GM23248 (cell line): ENCODE results near the gene AGRN. TPM values are rescaled to one million over a fixed set of nuclear protein-coding genes. Genes with fewer than 3 reads are reported as not detected.

Experiments used
- DNase-seq: peaks from one replicate; pipeline ENCODE4 v3.0.0-alpha.2; 2015
- H2AFZ ChIP-seq: fragments of 200-600 bp; sonication (generic); 2 replicates; pipeline ENCODE4 v1.6.1; 2016; ENCODE audit warnings: antibody characterized with exemption
- H3F3A ChIP-seq: fragments of 200-600 bp; sonication (generic); 2 replicates; pipeline ENCODE4 v1.6.1; 2016; ENCODE audit warnings: mild to moderate bottlenecking, antibody characterized with exemption, mixed run types; ENCODE audit not compliant: insufficient read depth
- H3K27ac ChIP-seq: fragments of 200-600 bp; sonication (generic); 2 replicates; pipeline ENCODE4 v1.5.1; 2016; ENCODE audit warnings: mild to moderate bottlenecking
- H3K27me3 ChIP-seq: fragments of 200-600 bp; sonication (generic); replicated peaks from 2 replicates; pipeline ENCODE4 v1.6.1; 2016; ENCODE audit warnings: mild to moderate bottlenecking; ENCODE audit not compliant: insufficient read depth
- H3K36me3 ChIP-seq: fragments of 200-600 bp; sonication (generic); 2 replicates; pipeline ENCODE4 v1.6.1; 2016; ENCODE audit warnings: low read depth, mild to moderate bottlenecking
- H3K4me1 ChIP-seq: fragments of 200-600 bp; sonication (generic); 2 replicates; pipeline ENCODE4 v1.6.1; 2016; ENCODE audit warnings: mild to moderate bottlenecking; ENCODE audit not compliant: insufficient read depth
- H3K4me2 ChIP-seq: fragments of 200-600 bp; sonication (generic); one replicate; pipeline ENCODE4 v1.6.1; 2016; ENCODE audit warnings: mild to moderate bottlenecking; ENCODE audit not compliant: unreplicated experiment
- H3K4me3 ChIP-seq: fragments of 200-600 bp; sonication (generic); 2 replicates; pipeline ENCODE4 v1.5.1; 2016; ENCODE audit warnings: mild to moderate bottlenecking
- H3K79me2 ChIP-seq: fragments of 200-600 bp; sonication (generic); 2 replicates; pipeline ENCODE4 v1.6.1; 2016; ENCODE audit warnings: mild to moderate bottlenecking; ENCODE audit not compliant: insufficient read depth
- H3K9ac ChIP-seq: fragments of 200-600 bp; sonication (generic); 2 replicates; pipeline ENCODE4 v1.6.1; 2016; ENCODE audit warnings: mild to moderate bottlenecking
- H3K9me2 ChIP-seq: fragments of 200-600 bp; sonication (generic); 2 replicates; pipeline ENCODE4 v1.6.1; 2016; ENCODE audit warnings: mixed run types, mild to moderate bottlenecking, moderate library complexity; ENCODE audit not compliant: insufficient read depth
- H3K9me3 ChIP-seq: fragments of 200-600 bp; sonication (generic); one replicate; pipeline ENCODE4 v1.6.1; 2017; ENCODE audit warnings: low read depth
- H4K20me1 ChIP-seq: fragments of 200-600 bp; sonication (generic); 2 replicates; pipeline ENCODE4 v1.6.0; 2016; ENCODE audit not compliant: insufficient read depth
- EZH2 ChIP-seq: fragments of 200-600 bp; sonication (generic); IDR thresholded peaks from 2 replicates; pipeline ENCODE4 v1.6.1; 2018; ENCODE audit warnings: antibody characterized with exemption, mild to moderate bottlenecking; ENCODE audit not compliant: insufficient read depth, poor library complexity, severe bottlenecking
- EZH2phosphoT487 ChIP-seq: fragments of 200-600 bp; sonication (generic); IDR thresholded peaks from 2 replicates; pipeline ENCODE4 v1.6.1; 2018; ENCODE audit warnings: antibody characterized with exemption, moderate library complexity, mild to moderate bottlenecking, low read depth; ENCODE audit not compliant: insufficient read depth
- WGBS, 2 experiments: methylation state at CpG; one replicate each; pipeline ENCODE4 v1.1.6; 2015 to 2017; ENCODE audit warnings: low lambda C conversion rate in 2 of 2, low coverage in 1 of 2; ENCODE audit errors: missing lambda C conversion rate in 2 of 2; 5-methylcytosine and 5-hydroxymethylcytosine counted together
- in situ Hi-C: fragments of 300-500 bp; cut with MboI; formaldehyde crosslinking; loops from 2 replicates; pipeline ENCODE4 v1.15.0; 2020
- polyA plus RNA-seq: library from polyadenylated mRNA; unstranded; fragments of >200 nt; fragmentation: Nextera tagmentation; extraction: Ambion mirVana; gene quantifications from 2 replicates; pipeline ENCODE4 v1.2.1, GENCODE V29; 2016
- total RNA-seq: library from RNA; depleted of rRNA; stranded (reverse); fragments of >200 nt; shearing (Covaris generic); gene quantifications from 2 replicates; pipeline ENCODE4 v1.2.3, GENCODE V29; 2014; rRNA removed

The AGRN gene
- total RNA-seq = 43.2 and 55.1 TPM in 2 replicates
- polyA plus RNA-seq = 1.4 and 1.8 TPM in 2 replicates

DNA sequence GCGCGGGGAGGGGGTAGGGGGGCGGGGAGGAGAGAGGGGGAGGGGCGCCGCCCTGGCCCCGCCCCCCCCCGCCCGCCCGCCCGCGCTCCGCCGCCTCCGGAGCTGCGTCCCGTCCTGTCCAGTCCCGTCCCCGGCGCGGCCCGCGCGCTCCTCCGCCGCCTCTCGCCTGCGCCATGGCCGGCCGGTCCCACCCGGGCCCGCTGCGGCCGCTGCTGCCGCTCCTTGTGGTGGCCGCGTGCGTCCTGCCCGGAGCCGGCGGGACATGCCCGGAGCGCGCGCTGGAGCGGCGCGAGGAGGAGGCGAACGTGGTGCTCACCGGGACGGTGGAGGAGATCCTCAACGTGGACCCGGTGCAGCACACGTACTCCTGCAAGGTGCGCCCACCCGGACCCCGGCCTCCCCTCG, at the start of gene AGRN:
AGRN (plus strand) TSS at position 121 of the 405 bp plus-strand sequence; CDS start at position 174, 53 bp downstream.
- Histone ChIP-seq H3K27ac (no peak within 1 kb of the TSS), H3K4me1 (0 out of 2 replicates have a peak, but pooled peaks cover 6% of the 10 kb centered on the region), H3F3A (no peaks in the 10 kb centered on the region), H3K27me3 (no peaks in the 10 kb centered on the region), H3K9ac (peak within 1 kb of the TSS; percentile 60), H3K9me2 (no peaks in the 10 kb centered on the region), H3K9me3 (no peaks in the 10 kb centered on the region), H4K20me1 (no peaks in the 10 kb centered on the region), H3K4me2 (peak within 1 kb of the TSS; percentile 46), H3K36me3 (no peaks in the 10 kb centered on the region), H2AFZ (peak within 1 kb of the TSS; percentile 35; the same call in 1 of the 2 replicates), H3K4me3 (peak within 1 kb of the TSS; percentile 70), H3K79me2 (no peaks in the 10 kb centered on the region)
- peak; percentile 60 for DNase-seq
- TF ChIP-seq EZH2 (no peak), EZH2phosphoT487 (no peak)
- in situ Hi-C loops = no loop called here
- WGBS, 2 experiments = 1 to 5% methylated on average over 15 to 25 of the region's 58 CpGs

DNA sequence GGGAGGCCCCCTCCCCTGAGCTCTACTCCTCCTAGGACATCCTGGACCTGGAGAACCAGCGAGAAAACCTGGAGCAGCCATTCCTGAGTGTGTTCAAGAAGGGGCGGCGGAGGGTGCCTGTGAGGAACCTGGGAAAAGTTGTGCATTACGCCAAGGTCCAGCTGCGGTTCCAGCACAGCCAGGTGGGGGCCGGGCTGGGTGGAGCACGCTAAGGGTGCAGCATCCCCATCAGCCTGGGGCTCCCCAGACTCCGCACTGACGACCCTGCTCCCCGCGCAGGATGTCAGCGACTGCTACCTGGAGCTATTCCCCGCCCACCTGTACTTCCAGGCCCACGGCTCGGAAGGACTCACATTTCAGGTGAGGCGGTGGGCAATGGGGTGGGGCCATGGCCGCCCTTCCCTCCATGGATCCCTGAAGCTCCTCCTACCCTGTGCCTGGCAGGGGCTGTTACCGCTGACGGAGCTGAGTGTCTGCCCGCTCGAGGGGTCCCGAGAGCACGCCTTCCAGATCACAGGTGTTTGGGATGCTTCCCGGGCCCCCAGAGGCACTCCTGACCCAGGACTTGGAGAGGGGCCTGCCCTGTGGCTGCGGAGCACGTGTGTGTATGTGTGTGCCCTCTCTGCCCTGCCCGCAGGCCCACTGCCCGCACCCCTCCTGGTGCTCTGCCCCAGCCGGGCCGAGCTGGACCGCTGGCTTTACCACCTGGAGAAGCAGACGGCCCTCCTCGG, 49.5 kb upstream of the AGRN start:
- DNase-seq = no peak

GRCh38 chr1:970973-971730, 48.8 kb upstream of the AGRN start:
- H3K27me3 ChIP-seq = no peaks in the 10 kb centered on the region
- no peaks in the 10 kb centered on the region for H3F3A ChIP-seq
- H3K9me2 ChIP-seq = no peaks in the 10 kb centered on the region
- H2AFZ ChIP-seq = no peak overlapping the region
- no peaks in the 10 kb centered on the region for H4K20me1 ChIP-seq
- H3K4me3 ChIP-seq = no peak overlapping the region
- TF ChIP-seq EZH2 (no peak), EZH2phosphoT487 (no peak)
- DNase-seq = no peak
- in situ Hi-C loops = no loop called here
- WGBS, 2 experiments = 58 to 67% methylated on average over 19 to 39 of the region's 42 CpGs
- H3K27ac ChIP-seq = no peak overlapping the region
- no peak overlapping the region for H3K9ac ChIP-seq
- H3K36me3 ChIP-seq = no peaks in the 10 kb centered on the region
- H3K4me2 ChIP-seq = no peak overlapping the region
- H3K79me2 ChIP-seq = no peaks in the 10 kb centered on the region
- 0 out of 2 replicates have a peak, but pooled peaks cover 3% of the 10 kb centered on the region for H3K4me1 ChIP-seq
- no peaks in the 10 kb centered on the region for H3K9me3 ChIP-seq

More for the DNA sequence above, 49.5 kb upstream of the AGRN start:
- H3K27ac ChIP-seq = no peak overlapping the region
- H3F3A ChIP-seq = no peaks in the 10 kb centered on the region
- H2AFZ ChIP-seq = no peak overlapping the region
- in situ Hi-C loops = no loop called here
- no peak for TF ChIP-seq EZH2phosphoT487
- TF ChIP-seq EZH2 = no peak
- no peaks in the 10 kb centered on the region for H4K20me1 ChIP-seq
- H3K9ac ChIP-seq = no peak overlapping the region
- H3K27me3 ChIP-seq = no peaks in the 10 kb centered on the region
- H3K79me2 ChIP-seq = no peaks in the 10 kb centered on the region
- no peak overlapping the region for H3K4me2 ChIP-seq
- no peak overlapping the region for H3K4me3 ChIP-seq
- no peaks in the 10 kb centered on the region for H3K9me2 ChIP-seq
- H3K9me3 ChIP-seq = no peaks in the 10 kb centered on the region
- WGBS, 2 experiments = 33 to 34% methylated on average over 25 to 26 of the region's 33 CpGs
- H3K4me1 ChIP-seq = 0 out of 2 replicates have a peak, but pooled peaks cover 9% of the 10 kb centered on the region
- no peaks in the 10 kb centered on the region for H3K36me3 ChIP-seq

DNA sequence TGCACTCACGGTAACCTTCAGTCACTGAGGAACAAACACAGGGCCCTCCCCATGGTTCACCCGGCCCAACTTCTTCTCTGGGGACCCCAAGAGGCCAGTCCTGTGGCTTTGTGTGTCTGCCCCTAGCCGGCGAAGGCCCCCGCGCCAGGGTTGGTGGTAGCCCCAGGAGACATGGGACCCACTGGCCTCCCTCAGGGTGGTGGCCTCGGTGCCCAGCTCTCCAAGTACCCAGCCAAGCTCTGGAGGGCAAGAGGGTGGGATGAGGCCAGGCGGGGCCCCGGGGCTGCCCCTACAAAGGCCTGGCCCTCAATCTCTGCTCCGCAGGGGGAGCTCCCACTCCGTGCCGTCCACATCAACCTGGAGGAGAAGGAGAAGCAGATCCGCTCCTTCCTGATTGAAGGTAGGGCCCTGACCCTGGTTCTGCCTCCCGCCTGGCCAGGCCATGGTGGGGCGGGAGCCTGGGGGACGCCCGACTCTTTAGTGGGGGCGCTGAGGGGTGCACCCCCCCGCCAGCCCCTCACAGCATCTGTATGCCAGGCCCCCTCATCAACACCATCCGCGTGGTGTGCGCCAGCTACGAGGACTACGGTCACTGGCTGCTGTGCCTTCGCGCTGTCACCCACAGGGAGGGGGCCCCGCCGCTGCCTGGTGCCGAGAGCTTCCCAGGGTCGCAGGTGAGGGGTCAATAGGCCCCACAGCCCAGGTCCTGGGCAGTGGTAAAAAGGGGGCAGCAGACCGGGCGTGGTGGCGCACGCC, 48.0 kb upstream of the AGRN start:
- Histone ChIP-seq H3K4me2 (no peak overlapping the region), H4K20me1 (no peaks in the 10 kb centered on the region), H3K36me3 (no peaks in the 10 kb centered on the region), H3K27ac (no peak overlapping the region), H3K27me3 (no peaks in the 10 kb centered on the region), H3K9me3 (no peaks in the 10 kb centered on the region), H3K4me3 (no peak overlapping the region), H2AFZ (no peak overlapping the region), H3K4me1 (no peaks in the 10 kb centered on the region), H3F3A (no peaks in the 10 kb centered on the region), H3K79me2 (no peaks in the 10 kb centered on the region), H3K9me2 (no peaks in the 10 kb centered on the region), H3K9ac (no peak overlapping the region)
- WGBS, 2 experiments = 84 to 91% methylated on average over 27 to 33 of the region's 34 CpGs
- in situ Hi-C loops = no loop called here
- no peak for TF ChIP-seq EZH2
- no peak for TF ChIP-seq EZH2phosphoT487
- DNase-seq = no peak
